ENCODE results near the gene SMIM24.

The SMIM24 gene

GRCh38 chr19:3493651-3494050 is 13.3 kb upstream of the SMIM24 start:
- Histone ChIP-seq H3K9ac (ENCODE audit: low read depth, low read length, poor library complexity, severe bottlenecking) (no peak overlapping the region), H3K36me3 (ENCODE audit: insufficient read depth, low read length) (peaks cover 5% of the 10 kb centered on the region; the same call in 1 of the 2 replicates), H3K79me2 (ENCODE audit: insufficient read depth, low read length) (peaks cover 4% of the 10 kb centered on the region), H3K4me3 (ENCODE audit: low read length, poor library complexity, severe bottlenecking) (no peak overlapping the region), H3K4me2 (ENCODE audit: low read depth, low read length, poor library complexity, severe bottlenecking) (no peak overlapping the region), H2AFZ (ENCODE audit: low read length) (no peak overlapping the region), H3F3A (ENCODE audit: low read depth) (no peaks in the 10 kb centered on the region), H3K9me3 (ENCODE audit: insufficient read depth, low read depth, low read length) (no peaks in the 10 kb centered on the region), H4K20me1 (ENCODE audit: insufficient read depth, low read length, poor library complexity, severe bottlenecking) (no peaks in the 10 kb centered on the region), H3K27me3 (ENCODE audit: insufficient read depth, low read length, poor library complexity, severe bottlenecking) (no peaks in the 10 kb centered on the region), H3K9me2 (replicated peaks; ENCODE audit: low read depth, low read length) (no peaks in the 10 kb centered on the region), H3K4me1 (ENCODE audit: insufficient read depth, low read length, poor library complexity, severe bottlenecking) (no peaks in the 10 kb centered on the region)
- TF ChIP-seq EZH2phosphoT487 (IDR thresholded peaks at IDR 0.05; ENCODE audit: borderline replicate concordance) (no peak), CTCF (conservative IDR thresholded peaks at IDR 0.05; ENCODE audit: low read length) (no peak)

GRCh38 chr19:3492919-3493318 is 12.6 kb upstream of the SMIM24 start:
- no peaks in the 10 kb centered on the region for H4K20me1 ChIP-seq (ENCODE audit: insufficient read depth, low read length, poor library complexity, severe bottlenecking)
- H3K9me3 ChIP-seq (ENCODE audit: insufficient read depth, low read depth, low read length) = no peaks in the 10 kb centered on the region
- H3K4me3 ChIP-seq (ENCODE audit: low read length, poor library complexity, severe bottlenecking) = no peak overlapping the region
- H3K27me3 ChIP-seq (ENCODE audit: insufficient read depth, low read length, poor library complexity, severe bottlenecking) = no peaks in the 10 kb centered on the region
- TF ChIP-seq EZH2phosphoT487 (IDR thresholded peaks at IDR 0.05; ENCODE audit: borderline replicate concordance) = no peak
- no peak for TF ChIP-seq CTCF (conservative IDR thresholded peaks at IDR 0.05; ENCODE audit: low read length)
- H3K4me1 ChIP-seq (ENCODE audit: insufficient read depth, low read length, poor library complexity, severe bottlenecking) = no peaks in the 10 kb centered on the region
- H3K9me2 ChIP-seq (replicated peaks; ENCODE audit: low read depth, low read length) = no peaks in the 10 kb centered on the region
- peaks cover 3% of the 10 kb centered on the region; the same call in 1 of the 2 replicates for H3K79me2 ChIP-seq (ENCODE audit: insufficient read depth, low read length)
- H3F3A ChIP-seq (ENCODE audit: low read depth) = no peaks in the 10 kb centered on the region
- no peak overlapping the region for H3K9ac ChIP-seq (ENCODE audit: low read depth, low read length, poor library complexity, severe bottlenecking)
- H3K36me3 ChIP-seq (ENCODE audit: insufficient read depth, low read length) = peaks cover 5% of the 10 kb centered on the region; the same call in 1 of the 2 replicates
- H3K4me2 ChIP-seq (ENCODE audit: low read depth, low read length, poor library complexity, severe bottlenecking) = no peak overlapping the region
- H2AFZ ChIP-seq (ENCODE audit: low read length) = no peak overlapping the region

- no peaks in the 10 kb centered on the region for H4K20me1 ChIP-seq (ENCODE audit: insufficient read depth, low read length, poor library complexity, severe bottlenecking)
- peaks cover 5% of the 10 kb centered on the region; the same call in 1 of the 2 replicates for H3K36me3 ChIP-seq (ENCODE audit: insufficient read depth, low read length)
- H3K9ac ChIP-seq (ENCODE audit: low read depth, low read length, poor library complexity, severe bottlenecking) = no peak overlapping the region
- no peaks in the 10 kb centered on the region for H3F3A ChIP-seq (ENCODE audit: low read depth)
- H3K9me3 ChIP-seq (ENCODE audit: insufficient read depth, low read depth, low read length) = no peaks in the 10 kb centered on the region
- H3K4me2 ChIP-seq (ENCODE audit: low read depth, low read length, poor library complexity, severe bottlenecking) = no peak overlapping the region
- no peak overlapping the region for H2AFZ ChIP-seq (ENCODE audit: low read length)
- no peaks in the 10 kb centered on the region for H3K9me2 ChIP-seq (replicated peaks; ENCODE audit: low read depth, low read length)
- no peak overlapping the region for H3K4me3 ChIP-seq (ENCODE audit: low read length, poor library complexity, severe bottlenecking)
- TF ChIP-seq CTCF (conservative IDR thresholded peaks at IDR 0.05; ENCODE audit: low read length) (no peak), EZH2phosphoT487 (IDR thresholded peaks at IDR 0.05; ENCODE audit: borderline replicate concordance) (no peak)
- no peaks in the 10 kb centered on the region for H3K27me3 ChIP-seq (ENCODE audit: insufficient read depth, low read length, poor library complexity, severe bottlenecking)
- H3K4me1 ChIP-seq (ENCODE audit: insufficient read depth, low read length, poor library complexity, severe bottlenecking) = no peaks in the 10 kb centered on the region
- peaks cover 2% of the 10 kb centered on the region; the same call in 1 of the 2 replicates for H3K79me2 ChIP-seq (ENCODE audit: insufficient read depth, low read length)
Observed at GRCh38 chr19:3492131-3492839, 12.0 kb upstream of the SMIM24 start.
